Activated CD8-positive, alpha-beta memory T cell treated with anti-CD3 and anti-CD28 coated beads, Interleukin-2, amount 50 U/mL, for 1 hour (primary cell): ENCODE results near the gene CLCN4.

Experiments used
- DNase-seq: peaks from one replicate; pipeline ENCODE4 v3.0.0-alpha.2; 2020; ENCODE audit errors: extremely low read depth

Gene CLCN4

GRCh38 chrX:10243106-10243505, 86.3 kb downstream of the CLCN4 start:
- DNase-seq, result no peak

- no peak for DNase-seq
Measured at GRCh38 chrX:10244915-10245622, 88.3 kb downstream of the CLCN4 start.

- DNase-seq, result no peak
Measured at GRCh38 chrX:10245886-10246285, 89.1 kb downstream of the CLCN4 start.

GRCh38 chrX:10246297-10246696, 89.5 kb downstream of the CLCN4 start:
- DNase-seq, result no peak

GRCh38 chrX:10246846-10247245, 90.1 kb downstream of the CLCN4 start:
- no peak for DNase-seq

GRCh38 chrX:10254739-10255138, 98.0 kb downstream of the CLCN4 start:
- no peak for DNase-seq

GRCh38 chrX:10259716-10260115, 102.9 kb downstream of the CLCN4 start:
- no peak for DNase-seq

- no peak for DNase-seq
Measured at GRCh38 chrX:10265775-10266174, 109.0 kb downstream of the CLCN4 start.

GRCh38 chrX:10278716-10279115, 121.9 kb downstream of the CLCN4 start:
- no peak for DNase-seq

- DNase-seq, result no peak
Measured at GRCh38 chrX:10280071-10280470, 123.3 kb downstream of the CLCN4 start.

GRCh38 chrX:10282490-10282889, 125.7 kb downstream of the CLCN4 start:
- no peak for DNase-seq

GRCh38 chrX:10286195-10286594, 129.4 kb downstream of the CLCN4 start:
- no peak for DNase-seq
